H1 (cell line): ENCODE measurements around the gene KCNC4. TPM values are rescaled to one million over a fixed set of nuclear protein-coding genes. Genes with fewer than 3 reads are reported as not detected.

ENCODE experiments used
- CTCF ChIA-PET: fragments of 300-600 bp; sonication (Branson Sonifier 250); formaldehyde crosslinking; loops from one replicate; lab custom pipeline; 2021; ENCODE audit not compliant: partially characterized antibody; lab: Charles Lee
- POLR2A ChIA-PET: fragments of 300-600 bp; sonication (Branson Sonifier 250); formaldehyde crosslinking; loops from one replicate; lab custom pipeline; 2021; ENCODE audit warnings: inconsistent platforms; ENCODE audit not compliant: partially characterized antibody; lab: Charles Lee
- DNase-seq, 2 experiments: peaks; one replicate each; pipeline versions ENCODE4 v3.0.0 to v3.0.0-alpha.2; 2010 to 2022; ENCODE audit warnings: low spot score in 2 of 2, low read depth in 1 of 2, mixed read lengths in 1 of 2
- FAIRE-seq: peaks from 2 replicates; lab custom pipeline; 2011; peaks lifted over from hg19 to GRCh38; lab: Jason Lieb, UNC
- H2AFZ ChIP-seq: 2 replicates; pipeline ENCODE4 v1.8.1; 2012; ENCODE audit warnings: low read length, inconsistent platforms
- H2AK5ac ChIP-seq: 2 replicates; pipeline ENCODE4 v1.6.1; 2013; ENCODE audit warnings: low read depth, low read length
- H2BK120ac ChIP-seq: replicated peaks from 2 replicates; pipeline ENCODE3; 2013; ENCODE audit warnings: low read depth, low read length, inconsistent platforms
- H2BK12ac ChIP-seq: 2 replicates; pipeline ENCODE4 v1.6.1; 2013; ENCODE audit warnings: low read depth, low read length
- H2BK15ac ChIP-seq: 2 replicates; pipeline ENCODE4 v1.6.1; 2013; ENCODE audit warnings: low read length
- H2BK20ac ChIP-seq: 2 replicates; pipeline ENCODE4 v1.6.1; 2013; ENCODE audit warnings: low read length
- H2BK5ac ChIP-seq: 2 replicates; pipeline ENCODE4 v1.6.1; 2013; ENCODE audit warnings: low read depth, low read length
- H3K14ac ChIP-seq: 2 replicates; pipeline ENCODE4 v1.6.1; 2013; ENCODE audit warnings: inconsistent platforms; ENCODE audit not compliant: insufficient read length
- H3K18ac ChIP-seq: 2 replicates; pipeline ENCODE4 v1.6.1; 2013; ENCODE audit warnings: low read length; ENCODE audit errors: extremely low read depth
- H3K23ac ChIP-seq: 2 replicates; pipeline ENCODE4 v1.6.1; 2013; ENCODE audit warnings: inconsistent platforms; ENCODE audit not compliant: insufficient read length
- H3K23me2 ChIP-seq: 2 replicates; pipeline ENCODE4 v1.6.1; 2013; ENCODE audit warnings: low read depth, low read length
- H3K27ac ChIP-seq: 2 replicates; pipeline ENCODE4 v1.6.1; 2011; ENCODE audit warnings: low read depth, low read length, inconsistent platforms
- H3K27me3 ChIP-seq, 4 experiments: replicated peaks in 1 of 4; 1 replicate in 1 of 4; 2 replicates in 3 of 4; pipeline versions ENCODE4 v1.6.1 to v1.8.1; 2011 to 2013; ENCODE audit warnings: low read length in 3 of 4, mild to moderate bottlenecking in 3 of 4, inconsistent platforms in 2 of 4, mixed read lengths in 2 of 4, moderate library complexity in 1 of 4; ENCODE audit not compliant: control insufficient read depth in 3 of 4, insufficient read depth in 3 of 4; ENCODE audit errors: extremely low read depth in 1 of 4
- H3K36me3 ChIP-seq, 4 experiments: 2 replicates each; pipeline versions ENCODE4 v1.6.1 to v1.8.1; 2011 to 2013; ENCODE audit warnings: mild to moderate bottlenecking in 4 of 4, low read length in 3 of 4, moderate library complexity in 2 of 4, control low read depth in 1 of 4, inconsistent platforms in 1 of 4; ENCODE audit not compliant: insufficient read depth in 4 of 4, control insufficient read depth in 2 of 4
- H3K4ac ChIP-seq: replicated peaks from 2 replicates; pipeline ENCODE3; 2013; ENCODE audit warnings: low read length, low read depth, mixed read lengths, inconsistent platforms; ENCODE audit not compliant: insufficient read length
- H3K4me1 ChIP-seq, 4 experiments: replicated peaks in 1 of 4; 1 replicate in 1 of 4; 2 replicates in 3 of 4; pipeline versions ENCODE4 v1.6.1 to v1.8.1; 2011 to 2013; ENCODE audit warnings: low read length in 3 of 4, inconsistent platforms in 2 of 4, mixed read lengths in 1 of 4; ENCODE audit not compliant: insufficient read depth in 4 of 4, control insufficient read depth in 3 of 4
- H3K4me2 ChIP-seq, 2 experiments: 2 replicates each; pipeline versions ENCODE4 v1.6.1 to v1.8.1; 2011 to 2013; ENCODE audit warnings: low read depth in 2 of 2, low read length in 2 of 2, control low read depth in 1 of 2, inconsistent platforms in 1 of 2, mild to moderate bottlenecking in 1 of 2; ENCODE audit not compliant: insufficient read depth in 1 of 2
- H3K4me3 ChIP-seq, 4 experiments: fragments of 200-600, 300-600 bp in 1 of 4; sonication (generic), shearing (Covaris generic), sonication (Bioruptor Twin) in 1 of 4; 2 replicates each; pipeline versions ENCODE4 v1.5.1 to v1.8.1; 2011 to 2016; ENCODE audit warnings: low read length in 4 of 4, low read depth in 3 of 4, control low read depth in 2 of 4, inconsistent platforms in 2 of 4, mild to moderate bottlenecking in 2 of 4, mixed read lengths in 1 of 4, moderate library complexity in 1 of 4; ENCODE audit not compliant: insufficient read depth in 2 of 4; ENCODE audit errors: extremely low read depth in 1 of 4
- H3K56ac ChIP-seq: replicated peaks from 2 replicates; pipeline ENCODE3; 2013; ENCODE audit warnings: low read depth, mild to moderate bottlenecking, mixed read lengths, low read length, inconsistent platforms; ENCODE audit not compliant: insufficient read length
- H3K79me1 ChIP-seq: 2 replicates; pipeline ENCODE4 v1.6.1; 2013; ENCODE audit warnings: low read depth, low read length, control low read depth
- H3K79me2 ChIP-seq, 2 experiments: 2 replicates each; pipeline versions ENCODE4 v1.6.1 to v1.8.1; 2012 to 2013; ENCODE audit warnings: low read length in 2 of 2, mild to moderate bottlenecking in 2 of 2, inconsistent platforms in 1 of 2; ENCODE audit not compliant: insufficient read depth in 2 of 2, control insufficient read depth in 1 of 2
- H3K9ac ChIP-seq, 4 experiments: replicated peaks in 1 of 4; 1 replicate in 1 of 4; 2 replicates in 3 of 4; pipeline versions ENCODE4 v1.6.1 to v1.8.1; 2011 to 2013; ENCODE audit warnings: low read depth in 3 of 4, low read length in 3 of 4, control low read depth in 2 of 4, mild to moderate bottlenecking in 2 of 4, moderate library complexity in 2 of 4, inconsistent platforms in 1 of 4; ENCODE audit errors: extremely low read depth in 1 of 4
- H3K9me3 ChIP-seq, 2 experiments: 2 replicates each; pipeline versions ENCODE4 v1.6.1 to v1.8.1; 2012 to 2013; ENCODE audit warnings: mild to moderate bottlenecking in 2 of 2, moderate library complexity in 2 of 2, control low read depth in 1 of 2, inconsistent platforms in 1 of 2, low read depth in 1 of 2, low read length in 1 of 2, mixed read lengths in 1 of 2; ENCODE audit not compliant: insufficient read depth in 2 of 2
- H4K20me1 ChIP-seq, 2 experiments: replicated peaks in 1 of 2; 2 replicates each; pipeline versions ENCODE3 to v1.8.1; 2011 to 2013; ENCODE audit warnings: inconsistent platforms in 2 of 2, low read length in 2 of 2, mild to moderate bottlenecking in 1 of 2; ENCODE audit not compliant: insufficient read depth in 2 of 2, control insufficient read depth in 1 of 2
- H4K5ac ChIP-seq: 2 replicates; pipeline ENCODE4 v1.6.1; 2013; ENCODE audit warnings: low read length, low read depth, mixed read lengths, inconsistent platforms; ENCODE audit not compliant: insufficient read length
- H4K8ac ChIP-seq: 2 replicates; pipeline ENCODE4 v1.8.0; 2013; ENCODE audit warnings: mild to moderate bottlenecking, moderate library complexity, low read length, inconsistent platforms; ENCODE audit not compliant: insufficient read depth; ENCODE audit errors: extremely low read depth
- H4K91ac ChIP-seq: replicated peaks from 2 replicates; pipeline ENCODE3; 2013; ENCODE audit warnings: low read length, mixed read lengths, inconsistent platforms; ENCODE audit not compliant: insufficient read length
- BRCA1 ChIP-seq: IDR thresholded peaks from 2 replicates; pipeline ENCODE4 v1.6.1; 2012; ENCODE audit warnings: low read depth, low read length, improper control_type of control experiment
- CBX5 ChIP-seq: fragments of 300-800, 300-1000 bp; sonication (generic); IDR thresholded peaks from 2 replicates; pipeline ENCODE4 v1.7.1; 2016; ENCODE audit warnings: antibody characterized with exemption, low read length, low read depth
- CEBPB ChIP-seq: IDR thresholded peaks from 2 replicates; pipeline ENCODE4 v1.6.1; 2012; ENCODE audit warnings: low read depth, low read length
- CHD2 ChIP-seq: IDR thresholded peaks from 2 replicates; pipeline ENCODE4 v1.6.1; 2012; ENCODE audit warnings: low read length, improper control_type of control experiment
- EZH2 ChIP-seq: fragments of 200-600 bp; sonication (generic); IDR thresholded peaks from 2 replicates; pipeline ENCODE4 v1.7.1; 2012; ENCODE audit warnings: low read depth, mild to moderate bottlenecking, moderate library complexity, low read length, inconsistent platforms; ENCODE audit not compliant: severe bottlenecking
- GABPA ChIP-seq: IDR thresholded peaks from 2 replicates; pipeline ENCODE4 v1.6.1; 2011; ENCODE audit warnings: mild to moderate bottlenecking, low read length, moderate library complexity, borderline replicate concordance; ENCODE audit not compliant: insufficient read depth
- KDM1A ChIP-seq: fragments of 200-600, 300-600 bp; sonication (generic); IDR thresholded peaks from 2 replicates; pipeline ENCODE4 v1.7.1; 2016; ENCODE audit warnings: mild to moderate bottlenecking, low read length, borderline replicate concordance
- POLR2A ChIP-seq, 2 experiments: IDR thresholded peaks; 1 replicate in 1 of 2; 2 replicates in 1 of 2; pipeline ENCODE4 v1.6.1; 2011; ENCODE audit warnings: low read depth in 2 of 2, low read length in 2 of 2, mild to moderate bottlenecking in 2 of 2; ENCODE audit errors: control extremely low read depth in 1 of 2
- SP1 ChIP-seq: IDR thresholded peaks from 2 replicates; pipeline ENCODE4 v1.6.1; 2011; ENCODE audit warnings: low read depth, low read length
- TCF12 ChIP-seq: IDR thresholded peaks from 2 replicates; pipeline ENCODE4 v1.6.1; 2011; ENCODE audit warnings: low read depth, mild to moderate bottlenecking, low read length
- YY1 ChIP-seq: IDR thresholded peaks from 2 replicates; pipeline ENCODE4 v1.6.1; 2011; ENCODE audit warnings: low read depth, mild to moderate bottlenecking, low read length
- WGBS, 2 experiments: shearing (Covaris generic) in 1 of 2; methylation state at CpG; one replicate each; pipeline versions ENCODE4 v1.1.6 to v1.1.7; 2013 to 2015; ENCODE audit warnings: low lambda C conversion rate in 2 of 2, mixed read lengths in 2 of 2, inconsistent platforms in 1 of 2, low coverage in 1 of 2, missing lambda C conversion rate in 1 of 2; ENCODE audit not compliant: insufficient replicate concordance in 2 of 2, insufficient coverage in 1 of 2, insufficient read length in 1 of 2; ENCODE audit errors: extremely low coverage in 1 of 2, missing lambda C conversion rate in 1 of 2; 5-methylcytosine and 5-hydroxymethylcytosine counted together
- polyA plus RNA-seq, 7 experiments: library from polyadenylated mRNA; depleted of rRNA in 3 of 7; stranded (reverse) in 5 of 7; unstranded in 2 of 7; fragments of >200 nt in 5 of 7; fragments of 200-250 nt in 2 of 7; gene quantifications; 1 replicate in 5 of 7; 2 replicates in 1 of 7; 4 replicates in 1 of 7; pipeline versions ENCODE4 v1.2.1 to v1.2.3, GENCODE V29; 2011 to 2013; ENCODE audit warnings: missing spikeins in 2 of 7, mixed read lengths in 2 of 7
- total RNA-seq: library from RNA; stranded (reverse); fragmentation: NEBNext Ultra II Directional; extraction: Animal tissue kit (Norgen Biotek cat#: 25700); gene quantifications from 2 replicates; pipeline ENCODE4 v1.2.1, GENCODE V29; 2021

The KCNC4 gene
- total and polyA plus RNA-seq, 2 of the 8 experiments (the other 6 are each of a cell fraction or from before 2014, with no cell fraction given), result 8.1 to 11.2 TPM

- H3K79me1 ChIP-seq, result no peaks in the 10 kb centered on the region; the same call in 1 of the 2 replicates
Observed at GRCh38 chr1:110200190-110200589, 9.9 kb upstream of the KCNC4 start.

More at GRCh38 chr1:110200190-110200589, 9.9 kb upstream of the KCNC4 start:
- no peak overlapping the region for H3K27ac ChIP-seq
- no peak for DNase-seq
- H3K4me1 ChIP-seq, result peaks cover 0 to 6% (median 4%) of the 10 kb centered on the region in 4 experiments; a peak in 4 of 7 replicates
- no peak overlapping the region for H2AK5ac ChIP-seq
- no peak overlapping the region for H3K56ac ChIP-seq
- no peaks in the 10 kb centered on the region for H4K20me1 ChIP-seq
- H4K5ac ChIP-seq, result no peak overlapping the region
- H3K9me3 ChIP-seq, result no peaks in the 10 kb centered on the region
- no peaks in the 10 kb centered on the region for H3K36me3 ChIP-seq
- CTCF ChIA-PET, result interaction anchor here (0.7 to 19.1 kb wide), 14 partner anchors 9 to 416 kb away, joined by 3 to 1001 read pairs (median 4); partner anchors contain the start of genes LAMTOR5 and RBM15
- WGBS, 2 experiments, result 86% methylated on average over 2 of the region's 2 CpGs; no CpG with 5 or more reads in 1 of the 2 experiments
- no peaks in the 10 kb centered on the region; the same call in 1 of the 2 replicates for H3K23me2 ChIP-seq
- no peak overlapping the region for H2BK120ac ChIP-seq
- no peak overlapping the region for H2BK5ac ChIP-seq
- no peak overlapping the region for H3K14ac ChIP-seq
- no peak overlapping the region for H2AFZ ChIP-seq
- TF ChIP-seq CEBPB, result no peak
- no peak for TF ChIP-seq KDM1A
- no peak for TF ChIP-seq CHD2
- no peak for TF ChIP-seq GABPA
- no peak for TF ChIP-seq CBX5
- TF ChIP-seq TCF12, result no peak
- no peak for TF ChIP-seq YY1
- no peak for TF ChIP-seq EZH2
- no peak for TF ChIP-seq BRCA1
- TF ChIP-seq SP1, result no peak
- TF ChIP-seq POLR2A (IDR thresholded peaks at IDR 0.05; ENCODE audit: control extremely low read depth in 1 of 2, low read depth in 2 of 2, low read length in 2 of 2), result no peak
- TF ChIP-seq, all 59 proteins: peak for 0
- H3K79me2 ChIP-seq, result no peaks in the 10 kb centered on the region
- H2BK15ac ChIP-seq, result no peak overlapping the region
- no peak overlapping the region for H4K91ac ChIP-seq
- H3K4me2 ChIP-seq, result no peak overlapping the region
- no peak overlapping the region for H2BK20ac ChIP-seq
- no peaks in the 10 kb centered on the region for H3K27me3 ChIP-seq
- no peak overlapping the region for H3K9ac ChIP-seq
- H3K18ac ChIP-seq, result 0 out of 2 replicates have a peak overlapping the region, but pooled peaks have one; percentile 28
- POLR2A ChIA-PET, result interaction anchor here (1.0 to 1.1 kb wide), 2 partner anchors 12 to 34 kb away, joined by 3 read pairs; no protein-coding TSS in a partner anchor
- H3K4ac ChIP-seq, result no peak overlapping the region
- H2BK12ac ChIP-seq, result no peak overlapping the region
- FAIRE-seq, result no peak
- no peak overlapping the region for H3K23ac ChIP-seq
- H4K8ac ChIP-seq, result no peak overlapping the region
- no peak overlapping the region for H3K4me3 ChIP-seq
